ENCODE measurements around the gene LRP3.

DNA sequence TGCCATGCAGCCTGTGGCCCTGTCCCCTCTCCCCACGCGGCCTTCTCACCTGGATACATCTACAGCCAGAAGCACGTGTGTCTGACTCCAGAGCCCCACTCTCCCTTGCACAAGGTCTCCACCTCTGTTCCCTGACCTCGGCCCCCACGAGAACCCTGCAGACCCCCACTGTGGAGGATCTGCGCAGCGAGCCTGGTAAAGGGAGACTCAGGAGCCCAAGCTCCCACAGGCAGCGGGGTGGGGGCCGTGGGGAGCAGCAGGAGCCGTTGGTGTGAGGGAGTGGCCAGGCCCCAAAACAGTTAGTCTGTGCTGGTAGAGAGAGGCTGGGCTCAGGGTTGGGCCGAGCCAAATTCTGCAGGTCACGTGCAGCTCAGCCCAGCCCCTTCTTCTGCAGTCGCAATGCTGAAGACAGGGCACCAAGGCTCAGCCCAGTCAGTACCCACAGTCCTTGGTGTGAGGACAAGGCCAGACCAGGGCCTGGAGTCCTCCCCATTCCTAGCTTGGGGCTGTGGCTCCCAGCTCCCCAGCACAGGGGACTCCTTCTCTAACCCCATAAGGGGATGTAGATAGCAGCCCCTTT is 60.2 kb downstream of the LRP3 start:
- no peak for TF ChIP-seq ZNF274 (IDR thresholded peaks at IDR 0.05; ENCODE audit: low read depth, low read length)
- no peak for TF ChIP-seq SUZ12 (IDR thresholded peaks at IDR 0.05; ENCODE audit: extremely low read depth, insufficient read depth, insufficient read length)
